HG03457 (cell line): ENCODE data around the gene TGM3.
"Not testable (repeated sequence)": the region's sequence is repeated elsewhere in the genome, so short reads cannot be mapped to it uniquely, and the experiment has no call there.

ENCODE experiments used
- ATAC-seq: cut with Tn5 transposase; IDR thresholded peaks from one replicate; pipeline ENCODE4 v1.9.1; 2021; ENCODE audit warnings: moderate number of reproducible peaks; ENCODE audit not compliant: unreplicated experiment

The TGM3 gene, protein sequence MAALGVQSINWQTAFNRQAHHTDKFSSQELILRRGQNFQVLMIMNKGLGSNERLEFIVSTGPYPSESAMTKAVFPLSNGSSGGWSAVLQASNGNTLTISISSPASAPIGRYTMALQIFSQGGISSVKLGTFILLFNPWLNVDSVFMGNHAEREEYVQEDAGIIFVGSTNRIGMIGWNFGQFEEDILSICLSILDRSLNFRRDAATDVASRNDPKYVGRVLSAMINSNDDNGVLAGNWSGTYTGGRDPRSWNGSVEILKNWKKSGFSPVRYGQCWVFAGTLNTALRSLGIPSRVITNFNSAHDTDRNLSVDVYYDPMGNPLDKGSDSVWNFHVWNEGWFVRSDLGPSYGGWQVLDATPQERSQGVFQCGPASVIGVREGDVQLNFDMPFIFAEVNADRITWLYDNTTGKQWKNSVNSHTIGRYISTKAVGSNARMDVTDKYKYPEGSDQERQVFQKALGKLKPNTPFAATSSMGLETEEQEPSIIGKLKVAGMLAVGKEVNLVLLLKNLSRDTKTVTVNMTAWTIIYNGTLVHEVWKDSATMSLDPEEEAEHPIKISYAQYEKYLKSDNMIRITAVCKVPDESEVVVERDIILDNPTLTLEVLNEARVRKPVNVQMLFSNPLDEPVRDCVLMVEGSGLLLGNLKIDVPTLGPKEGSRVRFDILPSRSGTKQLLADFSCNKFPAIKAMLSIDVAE

DNA sequence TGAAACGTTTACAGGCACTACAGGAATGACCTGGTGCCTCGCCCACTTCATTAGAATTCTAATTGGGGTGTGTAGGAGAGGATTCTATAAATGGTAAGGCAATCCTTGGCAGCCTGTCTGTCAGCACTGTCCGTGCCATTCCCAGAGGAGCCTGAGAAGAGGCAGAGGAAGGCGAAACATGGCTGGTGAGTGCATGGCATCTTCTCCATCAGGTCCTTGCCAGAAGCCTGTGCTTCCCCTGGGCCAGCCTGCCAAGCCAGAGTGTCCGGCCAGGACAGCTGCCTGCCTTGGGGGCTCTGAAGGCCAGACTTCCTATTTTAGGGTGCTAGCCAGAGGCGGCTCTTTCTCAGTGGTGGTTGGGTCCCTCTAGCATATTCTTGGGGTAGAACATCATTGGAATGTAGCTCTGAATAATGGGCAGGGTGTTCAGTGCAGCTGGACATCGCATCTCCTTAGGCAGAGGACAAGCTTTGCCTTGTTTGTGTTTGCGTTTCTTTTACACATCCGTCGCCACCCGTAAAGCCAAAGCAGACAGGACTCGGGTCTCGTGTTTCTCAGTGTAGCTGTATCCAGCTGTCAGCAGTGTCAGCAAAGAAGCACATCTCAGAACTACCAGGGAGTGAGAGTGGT lies at the start of gene TGM3:
Gene TGM3 (plus strand): TSS at position 116 of the 630 bp plus-strand sequence. CDS start 63 bp downstream, at position 179.
- ATAC-seq, result no peak

DNA sequence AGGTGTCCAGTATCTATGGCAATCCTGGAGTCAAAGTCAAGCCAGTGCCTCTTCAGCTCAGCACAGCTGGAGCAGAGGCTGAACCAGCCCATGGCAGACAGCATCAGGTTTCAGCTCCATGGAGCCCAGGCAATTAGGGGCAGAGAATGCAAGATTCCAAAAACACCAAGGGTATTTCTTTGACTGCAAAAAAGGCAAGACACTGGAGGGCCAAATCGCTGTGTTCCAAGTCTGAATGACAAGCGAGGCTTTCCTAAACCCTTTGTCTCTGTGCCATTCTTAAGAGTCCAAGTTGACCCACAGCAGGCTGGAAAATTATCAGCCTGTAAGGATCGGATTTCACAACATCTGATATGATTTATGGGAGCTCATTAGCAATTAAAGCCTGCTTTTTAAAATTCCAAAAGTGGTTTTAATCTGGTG lies 49.7 kb upstream of the TGM3 start:
- ATAC-seq, result no peak

DNA sequence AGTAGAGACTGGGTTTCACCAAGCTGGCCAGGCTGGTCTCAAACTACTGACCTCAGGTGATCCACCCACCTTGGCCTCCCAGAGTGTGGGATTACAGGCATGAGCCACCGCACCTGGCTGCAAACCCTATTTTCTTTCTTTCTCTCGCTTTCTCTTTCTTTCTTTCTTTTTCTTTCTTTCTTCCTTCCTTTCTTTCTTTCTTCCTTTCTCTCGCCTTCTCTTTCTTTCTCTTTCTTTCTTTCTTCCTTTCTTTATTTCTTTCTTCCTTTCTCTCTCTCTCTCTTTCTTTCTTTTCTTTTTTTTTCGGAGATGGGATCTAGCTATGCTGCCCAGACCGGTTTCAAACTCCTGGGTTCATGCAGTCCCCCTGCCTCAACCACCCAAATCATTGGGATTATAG lies 47.0 kb upstream of the TGM3 start:
- no peak for ATAC-seq

DNA sequence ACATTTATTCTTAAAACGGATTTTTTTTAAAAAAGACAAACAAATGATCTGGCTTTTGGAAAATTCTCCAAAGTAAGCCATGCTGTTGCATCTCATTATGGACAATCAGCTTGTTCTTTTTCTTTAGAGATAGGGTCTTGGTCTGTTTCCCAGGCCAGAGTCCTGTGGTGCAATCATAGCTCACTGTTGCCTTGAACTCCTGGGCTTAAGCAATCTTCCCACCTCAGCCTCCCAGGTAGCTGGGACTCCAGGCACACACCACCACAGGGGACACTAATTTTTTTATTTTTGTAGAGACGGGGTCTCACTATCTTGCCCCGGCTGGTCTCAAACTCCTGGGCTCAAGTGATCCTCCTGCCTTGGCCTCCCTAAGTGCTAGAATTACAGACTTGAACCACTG lies 45.9 kb upstream of the TGM3 start:
- ATAC-seq, result no peak

DNA sequence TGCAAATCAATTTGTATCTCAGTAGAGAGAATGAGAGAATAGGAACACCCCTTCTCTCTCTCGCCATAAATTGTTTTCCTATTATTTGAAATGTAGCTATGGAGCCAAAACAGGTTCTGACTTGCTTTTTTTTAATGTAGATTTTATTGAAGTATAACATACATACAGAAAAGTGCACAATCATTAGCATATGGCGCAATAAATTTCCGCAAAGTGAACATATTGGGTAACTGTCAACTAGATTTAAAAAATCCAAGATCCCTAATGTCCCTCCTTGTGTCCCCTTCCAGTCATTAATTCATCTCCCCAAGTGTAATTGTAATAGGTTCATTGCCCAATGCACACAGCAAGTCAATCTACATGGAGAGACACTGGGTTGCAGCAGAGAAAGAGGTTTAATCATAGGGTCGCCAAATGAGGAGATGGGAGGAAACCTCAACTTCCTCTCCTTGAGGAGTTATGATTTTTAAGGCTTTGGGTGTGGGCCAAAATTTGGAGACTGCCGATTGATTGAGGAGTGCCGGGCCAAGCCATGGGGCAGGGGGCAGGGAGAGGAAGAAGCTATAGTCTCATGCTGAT lies 43.3 kb upstream of the TGM3 start:
- ATAC-seq, result no peak

DNA sequence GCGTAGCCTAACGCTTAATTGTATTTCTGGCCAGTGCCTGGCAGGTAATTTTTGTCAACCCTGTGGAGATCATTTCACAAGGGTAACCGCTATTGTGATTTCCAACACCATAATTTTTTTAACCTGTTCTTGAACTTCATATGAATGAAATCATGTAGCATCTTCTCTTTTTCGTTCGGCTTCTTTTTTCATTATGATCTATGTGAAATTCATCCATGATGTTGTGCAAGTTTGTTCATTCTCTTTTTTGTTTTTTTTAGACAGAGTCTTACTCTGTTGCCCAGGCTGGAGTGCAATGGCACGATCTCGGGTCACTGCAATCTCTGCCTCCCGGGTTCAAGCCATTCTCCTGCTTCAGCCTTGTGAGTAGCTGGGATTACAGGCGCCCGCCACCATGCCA lies 42.5 kb upstream of the TGM3 start:
- ATAC-seq, result no peak

DNA sequence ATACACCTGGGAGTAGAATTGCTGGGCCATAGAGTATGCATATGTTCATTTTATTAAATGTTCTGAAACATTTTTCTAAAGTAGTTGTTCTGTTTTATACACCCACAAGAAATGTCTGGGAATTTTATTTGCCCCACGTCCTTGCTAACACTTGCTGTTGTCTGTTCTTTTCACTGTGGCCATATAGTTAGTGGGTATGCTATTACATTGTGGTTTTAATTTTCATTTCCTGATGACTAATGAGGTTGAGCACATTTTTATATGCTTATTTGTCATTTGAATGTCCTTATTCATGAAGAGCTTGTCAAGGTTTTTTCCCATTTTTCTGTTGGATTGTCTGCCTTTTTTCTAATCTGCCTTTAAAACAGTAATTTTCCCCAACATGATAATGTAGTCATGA lies 41.5 kb upstream of the TGM3 start:
- ATAC-seq, result no peak

DNA sequence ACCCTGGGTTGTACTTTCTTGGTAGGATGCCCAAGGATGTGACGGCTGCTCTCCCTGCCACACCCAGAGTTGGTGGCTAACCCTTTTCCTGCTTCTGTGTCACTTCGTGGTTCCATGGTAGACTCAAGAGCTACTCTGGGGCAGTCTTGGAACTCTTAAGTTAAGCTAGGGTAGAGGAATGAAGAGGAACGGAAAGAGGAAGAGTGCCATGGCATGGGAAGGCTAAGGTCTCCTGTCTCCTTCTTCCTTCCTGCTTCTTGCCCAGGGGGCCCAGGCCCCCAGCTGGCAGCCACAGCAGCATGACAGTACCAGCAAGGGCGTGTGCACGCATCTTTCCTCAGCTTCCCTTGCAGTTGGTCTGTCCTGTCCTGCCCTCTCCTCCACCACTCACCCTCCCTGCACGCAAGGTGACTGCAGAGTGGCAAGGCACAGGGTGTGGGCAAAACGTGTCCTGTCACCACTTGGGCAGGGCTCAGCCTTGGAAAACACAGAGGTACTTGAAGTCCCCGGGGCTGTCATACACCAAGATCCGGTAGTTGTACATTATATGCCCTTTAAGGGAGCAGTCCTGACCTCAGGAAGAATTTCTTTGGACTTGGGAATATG lies 39.8 kb upstream of the TGM3 start:
- no peak for ATAC-seq

DNA sequence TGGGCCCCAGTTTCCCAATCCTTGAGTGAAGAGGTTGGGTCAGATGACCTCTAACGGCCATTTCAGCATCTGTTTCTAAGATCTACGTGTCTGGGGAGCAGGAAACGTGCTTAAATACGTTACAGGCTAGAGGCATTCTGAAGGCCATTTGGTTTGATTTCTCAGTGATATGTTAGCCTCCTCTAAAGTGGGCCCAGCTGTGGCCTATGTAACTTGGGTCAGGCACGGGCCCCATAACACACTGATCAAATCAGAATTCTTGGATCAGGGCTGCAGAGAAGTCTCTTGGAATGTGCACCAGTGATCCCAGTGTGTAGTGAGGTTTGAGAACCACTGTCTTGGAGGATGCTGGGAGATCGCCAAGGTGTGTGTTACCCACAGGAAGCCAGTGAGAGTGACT lies 36.1 kb upstream of the TGM3 start:
- ATAC-seq, result no peak

DNA sequence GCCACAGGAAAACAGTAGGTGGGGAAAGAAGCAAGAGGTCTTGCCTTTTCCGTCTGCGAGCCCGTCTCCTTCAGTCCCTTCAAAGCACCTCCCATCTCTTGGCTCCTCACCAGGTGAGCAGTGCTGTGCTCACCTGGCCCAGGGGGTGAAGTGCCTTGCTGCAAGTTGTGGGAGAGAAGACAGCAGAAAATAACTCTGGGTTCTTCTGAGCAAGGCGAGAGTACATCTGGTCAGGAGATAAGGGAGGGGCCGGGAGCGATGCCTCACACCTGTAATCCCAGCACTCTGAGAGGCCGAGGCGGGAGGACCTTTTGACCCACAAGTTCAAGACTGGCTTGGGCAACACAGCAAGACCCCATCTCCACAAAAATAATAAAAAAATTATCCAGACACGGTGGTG lies 35.6 kb upstream of the TGM3 start:
- ATAC-seq, result no peak

DNA sequence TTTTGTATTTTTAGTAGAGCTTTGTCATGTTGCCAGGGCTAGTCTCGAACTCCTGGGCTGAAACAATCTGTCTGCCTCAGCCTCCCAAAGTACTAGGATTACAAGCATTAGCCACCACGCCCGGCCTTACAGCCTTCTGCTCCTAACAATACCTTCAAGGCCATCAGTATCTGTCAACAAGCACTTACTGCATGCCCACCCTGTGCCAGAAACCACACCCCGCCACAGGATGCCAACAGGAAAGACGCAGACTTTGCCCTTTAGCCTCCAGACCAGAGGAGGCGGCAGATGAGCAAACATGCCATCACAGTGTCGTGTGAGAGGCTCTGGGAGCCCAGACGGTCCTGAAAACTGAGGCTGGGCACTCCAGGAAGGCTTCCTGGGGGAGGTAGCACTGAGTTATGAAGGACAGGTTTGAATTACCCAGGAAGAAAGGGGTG lies 34.7 kb upstream of the TGM3 start:
- no peak for ATAC-seq

DNA sequence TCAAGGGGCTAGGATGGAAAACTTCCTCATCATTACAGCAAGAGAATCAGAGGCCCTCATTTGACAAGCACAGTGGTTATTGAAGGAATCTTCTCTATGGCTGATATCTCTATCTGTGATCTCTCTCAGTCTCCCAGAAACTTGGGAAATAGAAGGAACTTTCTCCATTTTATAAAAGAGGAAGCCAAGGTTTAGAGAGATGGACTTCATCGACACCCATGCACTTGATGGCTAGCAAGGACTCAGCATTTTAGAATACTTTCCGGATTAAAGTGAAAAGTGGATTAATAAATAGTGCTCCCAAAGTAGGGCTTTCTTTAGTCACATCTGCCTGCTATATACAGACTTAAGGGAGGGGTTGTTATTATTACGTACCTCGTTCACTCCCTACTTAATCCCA lies 34.2 kb upstream of the TGM3 start:
- no peak for ATAC-seq

DNA sequence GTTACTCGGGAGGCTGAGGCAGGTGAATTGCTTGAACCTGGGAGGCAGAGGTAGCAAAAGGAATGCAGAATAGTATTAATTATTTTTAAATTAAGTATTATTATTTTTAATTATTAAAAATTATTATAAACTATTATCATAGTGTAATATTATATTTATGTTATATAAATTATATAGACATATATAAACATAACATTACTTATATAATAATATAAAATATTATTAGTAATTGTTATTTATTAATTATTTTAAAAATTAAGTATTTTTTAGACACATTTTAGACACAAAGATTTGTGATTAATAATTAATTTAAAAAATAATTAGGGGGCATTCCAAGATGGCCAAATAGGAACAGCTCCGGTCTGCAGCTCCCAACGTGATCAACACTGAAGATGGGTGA lies 31.7 kb upstream of the TGM3 start:
- no peak for ATAC-seq

DNA sequence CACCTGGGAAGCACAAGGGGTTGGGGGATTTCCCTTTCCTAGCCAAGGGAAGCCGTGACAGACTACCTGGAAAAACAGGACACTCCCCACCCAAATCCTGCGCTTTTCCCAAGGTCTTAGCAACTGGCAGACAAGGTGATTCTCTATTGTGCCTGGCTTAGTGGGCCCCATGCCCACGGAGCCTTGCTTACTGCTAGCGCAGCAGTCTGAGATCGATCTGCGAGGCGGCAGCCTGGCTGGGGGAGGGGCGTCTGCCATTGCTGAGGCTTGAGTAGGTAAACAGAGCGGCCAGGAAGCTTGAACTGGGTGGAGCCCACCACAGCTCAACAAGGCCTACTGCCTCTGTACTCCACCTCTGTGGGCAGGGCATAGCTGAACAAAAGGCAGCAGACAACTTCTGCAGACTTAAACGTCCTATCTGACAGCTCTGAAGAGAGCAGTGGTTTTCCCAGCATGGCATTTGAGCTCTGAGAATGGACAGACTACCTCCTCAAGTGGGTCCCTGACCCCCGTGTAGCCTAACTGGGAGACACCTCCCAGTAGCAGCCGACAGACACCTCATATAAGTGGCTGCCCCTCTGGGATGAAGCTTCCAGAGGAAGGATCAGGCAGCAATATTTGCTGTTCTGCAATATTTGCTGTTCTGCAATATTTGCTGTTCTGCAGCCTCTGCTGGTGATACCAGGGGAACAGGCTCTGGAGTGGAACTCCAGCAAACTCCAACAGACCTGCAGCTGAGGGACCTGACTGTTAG lies 31.0 kb upstream of the TGM3 start:
- ATAC-seq, result not testable (repeated sequence)

DNA sequence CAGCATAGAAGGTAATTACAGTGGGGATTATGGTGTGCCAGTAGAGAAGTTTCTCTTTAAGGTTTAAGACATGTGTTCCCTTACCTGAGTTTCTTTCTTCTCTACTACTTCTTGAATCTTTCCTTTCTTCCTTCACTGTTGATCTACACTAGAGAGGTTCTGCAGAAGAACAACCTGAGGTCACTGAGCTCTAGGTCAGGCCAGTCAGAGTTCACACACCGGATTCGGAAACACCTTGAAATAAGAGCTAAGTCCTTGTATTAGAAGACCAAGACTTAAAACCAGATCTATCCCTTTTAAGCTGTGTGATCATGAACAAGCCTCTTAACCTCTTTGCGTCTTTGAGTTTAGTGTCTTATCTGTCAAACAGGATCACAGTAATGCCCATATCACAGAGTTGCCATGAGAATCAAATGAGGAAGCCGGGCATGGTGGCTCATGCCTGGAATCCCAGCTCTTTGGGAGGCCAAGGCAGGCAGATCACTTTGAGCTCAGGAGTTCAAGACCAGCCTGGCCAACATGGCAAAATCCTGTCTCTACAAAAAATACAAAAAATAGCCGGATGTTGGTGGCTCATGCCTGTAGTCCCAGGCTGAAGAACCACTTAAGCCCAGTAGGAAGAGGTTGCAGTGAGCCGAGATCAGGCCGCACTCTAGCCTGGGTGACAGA lies 22.0 kb upstream of the TGM3 start:
- no peak for ATAC-seq

DNA sequence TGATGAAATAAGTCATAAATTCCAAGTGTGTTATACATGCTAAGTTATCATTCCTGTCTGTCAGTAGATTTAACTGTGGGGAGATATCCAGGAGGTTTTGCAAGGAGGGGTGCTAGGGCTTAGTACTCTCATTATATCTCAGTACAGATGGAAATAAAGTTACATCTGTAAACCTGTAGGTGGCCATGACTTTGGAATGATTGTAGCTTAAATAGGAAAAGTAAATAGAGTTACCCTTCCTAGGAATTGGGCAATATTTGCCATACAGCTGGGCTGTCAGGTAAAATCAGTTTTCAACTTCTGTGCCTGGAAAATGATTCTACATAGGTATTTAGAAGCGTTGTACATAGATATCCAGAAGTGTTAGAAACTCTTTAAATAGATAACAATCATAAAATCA lies 19.8 kb upstream of the TGM3 start:
- ATAC-seq, result no peak

DNA sequence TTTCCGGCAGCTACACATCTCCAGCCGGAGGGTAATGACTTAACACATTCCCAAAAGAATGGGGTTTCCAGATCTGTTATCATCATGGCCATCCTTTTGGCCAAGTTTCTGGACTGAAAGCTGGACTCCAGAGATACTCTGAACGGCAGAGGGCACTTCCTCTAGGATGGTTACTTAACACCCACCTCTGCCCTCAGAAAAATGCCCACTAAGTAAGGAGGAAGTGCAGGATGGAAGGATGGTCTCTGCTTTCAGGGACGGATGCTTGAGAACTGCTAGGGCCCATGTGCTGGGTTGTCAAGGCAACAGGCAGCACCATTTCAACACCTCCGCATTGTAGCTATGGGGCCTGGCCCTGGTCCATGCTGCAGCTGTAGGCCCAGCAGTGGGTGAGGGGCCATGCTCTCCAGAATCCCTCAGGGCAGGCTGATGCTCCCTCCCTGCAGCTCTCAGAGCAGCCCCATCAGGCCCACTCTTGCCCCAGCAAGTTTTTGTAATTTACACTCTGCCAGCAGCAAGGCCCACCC lies 16.5 kb upstream of the TGM3 start:
- no peak for ATAC-seq

DNA sequence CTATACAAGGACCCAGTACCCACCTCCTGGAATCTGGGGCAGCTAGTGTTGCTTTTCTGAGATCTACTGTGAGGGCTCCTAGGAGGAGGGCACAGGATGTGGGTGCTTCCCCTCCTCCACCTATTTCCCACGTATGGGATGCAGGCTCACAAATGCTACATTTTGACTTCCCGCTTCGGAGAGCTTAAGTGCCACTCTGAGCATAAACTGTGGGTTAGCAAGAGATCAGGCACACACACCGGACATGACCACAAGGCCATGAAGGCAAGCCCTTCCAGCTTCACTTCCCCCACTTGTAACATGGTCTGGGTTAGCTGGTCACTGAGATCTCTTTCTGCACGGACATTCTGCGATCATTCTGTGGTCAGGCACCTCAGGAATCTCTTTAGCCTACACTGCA lies 15.7 kb upstream of the TGM3 start:
- ATAC-seq, result no peak

DNA sequence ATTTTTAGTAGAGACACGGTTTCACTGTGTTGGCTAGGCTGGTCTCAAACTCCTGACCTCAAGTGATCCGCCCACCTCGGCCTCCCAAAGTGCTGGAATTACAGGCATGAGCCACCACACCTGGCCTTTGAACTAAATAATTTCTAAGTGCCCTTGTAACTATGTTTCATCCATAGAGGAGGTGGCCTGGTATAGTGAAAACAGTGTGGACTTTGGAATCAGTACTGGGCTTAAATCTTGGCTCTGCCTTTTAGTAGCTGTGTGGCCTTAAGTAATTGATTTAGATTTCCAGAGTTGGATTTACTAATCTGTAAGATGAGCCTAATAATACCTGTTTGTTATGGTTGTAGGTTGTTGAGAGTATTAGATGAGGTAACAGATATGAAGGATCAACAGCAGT lies 14.2 kb upstream of the TGM3 start:
- no peak for ATAC-seq

DNA sequence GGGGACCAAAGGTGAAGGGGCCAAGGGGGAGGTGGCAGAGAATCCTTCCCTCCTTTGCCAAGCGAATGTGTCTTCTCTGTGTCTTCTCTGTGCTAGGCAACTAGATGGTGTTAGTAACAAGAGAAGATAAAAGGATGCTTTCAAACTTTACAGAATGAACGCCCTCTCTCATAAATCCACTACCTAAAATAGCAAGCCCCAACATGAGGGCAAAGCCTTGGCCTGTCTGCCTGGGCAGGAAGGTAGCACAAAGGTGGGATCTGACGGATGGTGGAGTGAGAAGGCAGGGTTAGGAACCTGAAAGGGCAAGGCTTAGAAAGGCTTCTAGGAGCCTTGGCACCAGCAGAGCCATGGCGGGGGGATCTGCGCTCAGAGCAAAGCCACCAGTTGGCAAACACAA lies 13.6 kb upstream of the TGM3 start:
- ATAC-seq, result no peak
